Embryonic facial prominence (tissue), 1 donor: ENCODE data around the gene KCND2.

ENCODE experiments used
- DNase-seq: peaks from one replicate; pipeline ENCODE4 v3.0.0-alpha.2; 2016; ENCODE audit errors: extremely low spot score

Gene KCND2

GRCh38 chr7:120311028-120311788 lies 38.2 kb downstream of the KCND2 start:
- no peak for DNase-seq

- no peak for DNase-seq
Measured at GRCh38 chr7:120320218-120320961, 47.4 kb downstream of the KCND2 start.

- no peak for DNase-seq
Measured at GRCh38 chr7:120327054-120327453, 54.1 kb downstream of the KCND2 start.

GRCh38 chr7:120332433-120332832 lies 59.5 kb downstream of the KCND2 start:
- DNase-seq: no peak

GRCh38 chr7:120334475-120334874 lies 61.5 kb downstream of the KCND2 start:
- no peak for DNase-seq

- no peak for DNase-seq
Measured at GRCh38 chr7:120337308-120337907, 64.4 kb downstream of the KCND2 start.

GRCh38 chr7:120344276-120344675 lies 71.3 kb downstream of the KCND2 start:
- DNase-seq: no peak

GRCh38 chr7:120353171-120353570 lies 80.2 kb downstream of the KCND2 start:
- DNase-seq: no peak

GRCh38 chr7:120360918-120361317 lies 87.9 kb downstream of the KCND2 start:
- no peak for DNase-seq

GRCh38 chr7:120363414-120363813 lies 90.4 kb downstream of the KCND2 start:
- DNase-seq: no peak

- no peak for DNase-seq
Measured at GRCh38 chr7:120370954-120371353, 98.0 kb downstream of the KCND2 start.

GRCh38 chr7:120373174-120373573 lies 100.2 kb downstream of the KCND2 start:
- DNase-seq: no peak

- DNase-seq: no peak
Measured at GRCh38 chr7:120394595-120394994, 121.6 kb downstream of the KCND2 start.

GRCh38 chr7:120395526-120396019 lies 122.6 kb downstream of the KCND2 start:
- no peak for DNase-seq

- no peak for DNase-seq
Measured at GRCh38 chr7:120398284-120399000, 125.5 kb downstream of the KCND2 start.

GRCh38 chr7:120400806-120401455 lies 128.0 kb downstream of the KCND2 start:
- no peak for DNase-seq

GRCh38 chr7:120402079-120402767 lies 129.2 kb downstream of the KCND2 start:
- DNase-seq: no peak

GRCh38 chr7:120402801-120403200 lies 129.8 kb downstream of the KCND2 start:
- no peak for DNase-seq

GRCh38 chr7:120404042-120404441 lies 131.1 kb downstream of the KCND2 start:
- DNase-seq: no peak

GRCh38 chr7:120405652-120406051 lies 132.7 kb downstream of the KCND2 start:
- no peak for DNase-seq

GRCh38 chr7:120407010-120407409 lies 134.0 kb downstream of the KCND2 start:
- DNase-seq: no peak
